ENCODE results near the gene ZZZ3.
"Not testable (repeated sequence)": the region's sequence is repeated elsewhere in the genome, so short reads cannot be mapped to it uniquely, and the experiment has no call there.

Gene ZZZ3

DNA sequence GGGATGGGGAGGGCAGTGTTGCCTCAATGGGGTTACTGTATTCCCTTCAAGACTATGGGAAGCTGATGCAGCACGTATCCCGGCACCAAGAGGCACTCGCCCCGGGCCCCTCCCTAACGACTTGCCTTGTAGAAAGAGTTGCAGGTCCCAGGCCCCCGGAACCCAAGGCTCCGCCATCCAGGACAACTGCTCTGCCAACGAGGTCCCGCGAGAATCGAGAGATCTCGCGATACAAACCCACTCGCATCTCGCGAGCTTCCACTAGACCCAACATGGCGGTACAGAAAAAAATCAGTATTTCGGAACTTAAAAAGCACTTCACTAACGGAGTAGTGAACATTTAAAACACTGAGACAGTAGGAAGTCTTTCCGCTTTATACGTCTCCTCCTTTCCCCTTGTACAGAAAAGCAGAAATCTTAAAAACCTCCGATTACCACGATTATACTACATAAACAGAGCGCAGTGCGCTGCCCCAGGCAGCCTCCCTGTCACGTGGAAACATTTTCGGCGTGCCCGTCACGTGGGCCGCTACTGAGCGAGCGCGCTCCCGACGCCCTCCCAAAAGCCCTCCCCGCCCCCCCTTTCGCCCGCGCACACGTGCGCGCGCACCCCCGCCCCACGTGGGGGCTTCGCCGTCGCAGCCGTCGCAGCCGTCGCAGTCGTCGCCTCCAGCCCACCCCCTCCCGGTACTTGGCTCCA is at the start of gene ZZZ3:
ZZZ3 (minus strand) TSS at position 199 of the 700 bp plus-strand sequence. CDS start 49,304 bp downstream, outside the sequence.
- DNase-seq (ENCODE audit: extremely low spot score, insufficient read length, low read depth), result peak; percentile 79
- FAIRE-seq, result peak; percentile 94

DNA sequence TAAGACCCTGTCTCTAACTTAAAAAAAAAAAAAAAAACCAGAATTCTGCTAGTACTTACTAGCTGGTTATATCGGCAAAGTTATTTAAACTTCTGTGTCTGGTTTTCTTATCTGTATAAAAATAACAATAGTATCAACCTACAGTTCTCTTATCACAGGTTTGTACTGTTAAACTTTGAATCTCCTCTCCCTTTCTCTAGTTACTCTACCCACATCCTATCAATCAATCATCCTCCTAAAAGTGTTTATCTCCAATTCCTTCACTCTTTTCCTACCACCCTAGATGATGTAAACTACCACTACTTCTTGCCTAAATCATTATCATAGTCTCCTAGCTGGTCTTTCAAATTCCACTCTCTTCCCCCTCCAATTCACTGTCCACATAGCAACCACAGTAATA is 49.6 kb upstream of the ZZZ3 start:
- no peak for FAIRE-seq
- DNase-seq (ENCODE audit: extremely low spot score, insufficient read length, low read depth), result no peak

DNA sequence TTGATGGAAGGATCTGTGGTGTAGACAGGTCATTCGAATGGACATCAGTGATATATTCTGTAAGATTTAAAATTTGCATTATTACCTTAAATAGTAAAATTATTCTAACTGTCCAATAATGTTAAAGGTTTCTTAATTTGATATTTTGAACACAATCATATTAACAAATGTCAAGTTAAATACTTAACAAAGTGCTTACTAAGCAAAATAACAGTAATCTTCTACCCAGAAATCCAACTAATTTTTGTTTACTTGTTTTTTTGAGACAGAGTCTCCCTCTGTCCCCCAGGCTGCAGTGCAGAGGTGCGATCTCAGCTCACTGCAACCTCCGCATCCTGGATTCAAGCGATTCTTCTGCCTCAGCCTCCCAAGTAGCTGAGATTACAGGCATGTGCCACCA is 43.2 kb upstream of the ZZZ3 start:
- FAIRE-seq, result no peak
- DNase-seq (ENCODE audit: extremely low spot score, insufficient read length, low read depth), result no peak

- FAIRE-seq, result no peak
- DNase-seq (ENCODE audit: extremely low spot score, insufficient read length, low read depth), result no peak
Observed at GRCh38 chr1:77718181-77718580, 35.7 kb upstream of the ZZZ3 start.

DNA sequence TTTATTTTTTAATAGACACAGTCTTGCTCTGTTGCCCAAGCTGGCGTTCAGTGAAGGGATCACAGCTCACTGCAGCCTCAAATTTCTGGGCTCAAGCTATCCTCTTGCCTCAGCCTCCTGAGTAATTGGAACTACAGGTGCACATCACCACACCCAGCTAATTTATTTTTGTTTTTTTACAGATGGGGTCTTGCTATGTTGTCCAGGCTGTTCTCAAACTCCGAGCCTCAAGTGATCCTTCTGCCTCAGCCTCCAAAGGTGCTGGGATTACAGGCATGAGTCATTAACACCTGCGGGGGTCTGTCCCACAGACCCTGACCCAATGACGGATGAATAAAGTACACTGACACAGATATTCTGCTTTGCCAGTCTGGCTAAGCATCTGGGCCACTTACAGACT is 33.6 kb upstream of the ZZZ3 start:
- peak; percentile 18 for FAIRE-seq

DNA sequence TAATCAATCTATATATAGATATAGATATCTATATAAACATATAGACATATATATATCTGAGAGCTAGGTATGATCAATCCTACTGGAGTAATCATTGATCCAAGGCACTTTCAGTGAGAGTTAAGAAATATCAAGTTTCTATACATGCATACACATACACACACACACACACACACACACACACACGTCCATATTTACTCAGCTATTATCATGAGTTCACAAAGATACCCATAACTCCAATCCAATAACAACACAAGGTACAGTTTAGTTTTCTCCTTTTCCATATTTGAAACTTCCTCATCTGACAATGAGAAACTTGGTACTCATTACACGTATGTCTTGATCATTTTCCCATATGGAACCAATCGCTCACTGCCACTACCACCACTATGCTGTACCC is 27.3 kb upstream of the ZZZ3 start:
- DNase-seq (ENCODE audit: extremely low spot score, insufficient read length, low read depth) (no peak), FAIRE-seq (no peak)

More for the DNA sequence above, 33.6 kb upstream of the ZZZ3 start:
- DNase-seq (ENCODE audit: extremely low spot score, insufficient read length, low read depth), result no peak

DNA sequence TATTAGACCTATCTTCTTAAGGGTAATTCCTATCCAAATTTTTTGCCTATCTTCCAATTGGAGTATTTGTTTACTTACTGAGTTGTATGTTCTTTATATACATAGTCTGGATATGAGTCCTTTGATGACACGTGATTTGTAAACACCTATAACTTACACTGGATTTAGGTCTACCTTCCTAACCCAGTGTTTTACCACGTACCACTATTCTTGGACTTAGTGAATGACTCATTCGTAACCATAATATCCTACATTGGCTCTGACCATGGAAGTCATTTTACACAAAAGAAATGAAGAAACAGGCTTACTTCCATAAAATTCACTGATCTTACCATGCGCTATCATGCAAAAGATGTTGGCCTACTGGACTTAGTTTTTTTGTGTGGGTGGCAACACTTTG is 23.9 kb upstream of the ZZZ3 start:
- DNase-seq (ENCODE audit: extremely low spot score, insufficient read length, low read depth) (no peak), FAIRE-seq (no peak)

DNA sequence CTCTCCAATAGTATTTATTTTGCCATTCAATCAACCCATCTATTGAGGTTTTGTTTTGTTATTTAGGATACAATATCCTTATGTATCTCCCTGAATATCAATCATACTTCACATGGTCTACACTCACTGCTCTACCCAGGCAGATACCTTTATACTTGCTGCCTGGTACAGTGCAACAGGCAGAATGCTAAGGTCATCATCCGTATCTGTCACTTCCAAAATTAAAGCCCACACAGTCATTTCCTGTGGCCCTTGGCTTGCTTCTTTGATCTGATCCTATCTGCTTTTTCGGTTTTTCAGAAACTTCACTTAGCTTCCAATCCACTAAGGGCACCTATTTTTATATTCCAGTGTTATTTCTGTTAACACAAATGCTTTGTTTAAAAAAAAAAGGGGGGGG is 22.3 kb upstream of the ZZZ3 start:
- FAIRE-seq (no peak), DNase-seq (ENCODE audit: extremely low spot score, insufficient read length, low read depth) (no peak)

GRCh38 chr1:77699673-77700072 is 17.2 kb upstream of the ZZZ3 start:
- not testable (repeated sequence) for FAIRE-seq; DNase-seq (ENCODE audit: extremely low spot score, insufficient read length, low read depth)

GRCh38 chr1:77697441-77697840 is 15.0 kb upstream of the ZZZ3 start:
- no peak for DNase-seq (ENCODE audit: extremely low spot score, insufficient read length, low read depth)
- no peak for FAIRE-seq

DNA sequence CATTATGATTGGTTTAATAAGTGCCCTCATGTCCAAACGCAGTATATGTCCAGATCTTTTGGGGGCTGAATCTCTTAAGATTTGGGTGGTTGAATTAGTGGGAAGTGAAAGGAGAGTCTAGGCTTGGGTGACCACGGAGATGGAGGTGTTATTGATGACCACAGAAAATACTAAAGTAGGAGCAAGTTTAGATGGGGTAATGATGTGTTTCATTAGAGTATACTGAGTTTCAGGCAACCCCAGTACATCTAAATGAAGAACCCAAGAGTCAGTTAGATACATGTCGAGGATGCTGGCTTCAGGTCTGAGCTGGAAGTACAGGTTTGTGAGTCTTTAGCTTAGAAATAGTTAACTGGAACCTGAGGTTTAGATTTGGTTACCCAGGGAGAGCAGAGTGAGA is 6.5 kb upstream of the ZZZ3 start:
- FAIRE-seq (no peak), DNase-seq (ENCODE audit: extremely low spot score, insufficient read length, low read depth) (no peak)

DNA sequence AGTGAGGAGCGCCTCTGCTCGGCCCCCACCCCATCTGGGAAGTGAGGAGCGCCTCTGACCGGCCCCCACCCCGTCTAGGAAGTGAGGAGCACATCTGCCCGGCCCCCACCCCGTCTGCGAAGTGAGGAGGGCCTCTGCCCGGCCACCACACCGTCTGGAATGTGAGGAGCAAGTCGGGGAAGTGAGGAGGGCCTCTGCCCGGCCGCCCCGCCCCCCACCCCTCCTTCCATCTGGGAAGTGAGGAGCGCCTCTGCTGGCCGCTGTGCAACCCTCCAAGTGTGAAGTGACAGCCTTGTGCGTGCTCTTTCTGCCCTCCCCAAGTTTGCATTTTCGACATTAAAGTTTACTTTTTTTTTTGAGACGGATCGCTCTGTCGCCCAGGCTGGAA is 5.1 kb upstream of the ZZZ3 start:
- FAIRE-seq (no peak), DNase-seq (ENCODE audit: extremely low spot score, insufficient read length, low read depth) (no peak)

GRCh38 chr1:77686796-77687518 is 4.5 kb upstream of the ZZZ3 start:
- no peak for DNase-seq (ENCODE audit: extremely low spot score, insufficient read length, low read depth)
- FAIRE-seq, result no peak

DNA sequence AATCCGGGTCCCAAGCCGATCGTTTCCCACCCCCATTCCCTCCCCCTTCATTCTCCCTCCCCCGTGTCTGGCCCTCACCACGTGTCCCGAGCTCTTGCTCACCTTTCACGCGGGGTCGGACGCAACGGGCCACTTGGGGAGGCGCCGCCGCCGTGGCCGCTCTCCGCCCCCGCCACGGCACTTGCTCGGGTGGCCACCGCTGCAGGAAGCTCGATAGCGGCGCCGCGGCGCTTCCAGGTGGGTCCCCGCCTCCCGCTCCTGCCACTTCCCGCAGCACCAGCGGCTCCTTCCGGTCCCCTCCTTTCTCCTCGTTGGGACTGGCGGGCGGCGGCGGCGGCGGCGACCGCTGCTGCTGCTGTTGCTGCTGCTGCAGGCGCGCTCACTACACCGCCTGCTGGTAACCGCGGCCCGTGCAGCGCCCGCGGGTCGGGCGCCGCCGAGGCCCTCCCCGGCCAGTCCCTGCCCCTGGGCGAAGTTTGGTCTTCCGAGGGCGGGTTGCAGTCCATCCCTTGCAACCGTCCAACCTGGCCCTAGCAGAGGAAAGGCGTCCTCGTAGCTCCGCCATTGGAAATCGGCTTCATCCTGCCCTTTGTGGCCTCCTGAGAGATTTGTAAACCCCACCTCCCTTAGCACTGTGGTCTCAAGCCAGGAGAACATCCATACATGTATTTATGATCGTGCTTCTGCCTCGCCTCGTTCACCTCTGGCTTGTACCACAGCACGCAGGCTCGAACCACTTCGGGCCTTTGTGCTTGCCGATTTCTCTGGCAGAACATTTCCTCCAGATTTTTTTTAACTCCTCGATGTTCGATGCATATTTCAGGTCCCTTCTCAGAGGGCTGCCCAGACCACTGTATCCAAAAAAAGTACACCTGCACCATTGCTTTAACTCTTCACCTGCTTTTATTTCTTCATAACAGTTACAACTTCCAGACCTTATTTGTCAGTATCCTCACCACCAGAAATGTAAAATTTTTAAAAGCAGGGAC is 996 bp upstream of the ZZZ3 start:
- DNase-seq (ENCODE audit: extremely low spot score, insufficient read length, low read depth), result peak; percentile 72
- FAIRE-seq, result peak; percentile 78

DNA sequence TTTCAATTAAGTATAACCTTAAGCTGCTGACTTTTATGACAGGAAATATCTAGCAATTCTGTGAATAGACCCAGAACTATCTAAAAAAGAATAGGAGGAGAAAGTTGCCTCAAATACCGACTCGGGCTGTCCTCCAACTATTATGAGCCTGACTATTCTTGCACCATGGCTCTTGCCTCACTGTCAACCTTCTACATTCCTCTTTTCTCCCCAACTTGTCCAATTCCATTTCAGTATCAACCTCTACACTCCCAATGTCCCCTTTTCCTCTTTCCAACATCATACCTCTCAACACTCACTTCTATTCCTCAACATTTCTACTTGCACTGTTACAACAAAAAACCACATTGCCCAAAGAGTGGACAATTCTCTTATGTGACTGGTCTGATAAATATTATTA is 2.3 kb downstream of the ZZZ3 start:
- DNase-seq (ENCODE audit: extremely low spot score, insufficient read length, low read depth) (no peak), FAIRE-seq (no peak)

DNA sequence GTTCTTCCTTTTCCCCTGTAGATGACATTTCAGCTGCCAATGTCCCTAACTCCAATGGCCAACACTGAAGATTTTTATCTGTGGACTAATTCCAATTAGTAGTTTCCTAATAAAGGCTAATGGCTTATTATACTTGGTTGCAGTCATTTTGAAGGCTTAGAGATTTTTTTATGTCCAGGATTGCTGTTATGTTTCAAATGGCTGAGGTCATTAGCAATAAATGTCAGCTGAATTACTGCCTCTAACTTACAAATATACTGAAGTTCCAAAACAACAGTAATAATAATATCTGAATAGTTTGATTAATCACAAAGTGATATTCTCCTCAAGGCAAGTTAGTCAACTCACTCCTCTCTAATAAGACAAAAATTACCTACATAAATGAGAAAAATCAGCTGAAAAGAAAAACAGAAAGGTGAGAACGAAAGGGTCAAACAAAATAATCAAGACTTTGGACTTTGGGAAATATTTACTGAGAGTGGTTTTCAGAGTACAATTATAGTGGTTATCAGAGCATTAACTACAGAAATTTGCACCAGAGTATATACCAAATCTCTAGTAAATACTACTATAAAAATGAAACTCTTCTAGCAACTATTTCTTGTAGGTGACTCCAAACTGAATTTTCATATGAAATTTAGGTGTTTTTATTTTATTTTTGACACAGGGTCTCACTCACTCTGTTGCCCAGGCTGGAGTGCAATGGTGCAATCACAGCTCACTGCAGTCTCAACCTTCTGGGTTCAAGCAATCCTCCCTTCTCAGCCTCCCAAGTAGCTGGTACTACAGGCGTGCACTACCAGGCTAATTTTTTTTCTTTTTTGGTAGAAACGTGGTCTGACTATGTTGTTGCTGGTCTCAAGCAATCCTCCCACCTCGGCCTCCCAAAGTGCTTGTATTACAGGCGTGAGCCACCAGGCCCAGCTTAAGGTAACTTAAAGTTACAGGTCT is 3.5 kb downstream of the ZZZ3 start:
- no peak for DNase-seq (ENCODE audit: extremely low spot score, insufficient read length, low read depth)
- FAIRE-seq, result no peak

DNA sequence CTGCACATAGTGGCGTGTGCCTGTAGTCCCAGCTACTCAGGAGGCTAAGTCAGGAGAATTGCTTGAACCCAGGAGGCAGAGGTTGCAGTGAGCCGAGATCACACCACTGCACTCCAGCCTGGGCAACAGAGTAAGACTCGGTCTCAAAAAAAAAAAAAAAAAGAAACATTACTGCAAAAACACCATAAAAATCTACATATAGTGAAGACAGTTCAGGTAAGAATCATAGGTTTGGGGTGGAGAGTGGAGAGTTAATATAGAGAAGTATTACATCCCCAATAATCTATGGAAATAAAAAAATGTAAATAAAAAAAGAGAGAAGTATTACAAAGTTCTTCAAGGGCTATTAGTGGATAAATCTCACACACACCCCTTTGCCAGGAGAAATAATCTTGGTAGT is 7.7 kb downstream of the ZZZ3 start:
- FAIRE-seq; DNase-seq (ENCODE audit: extremely low spot score, insufficient read length, low read depth): not testable (repeated sequence)

- DNase-seq (ENCODE audit: extremely low spot score, insufficient read length, low read depth), result no peak
- FAIRE-seq, result no peak
Observed at GRCh38 chr1:77673716-77674355, 8.6 kb downstream of the ZZZ3 start.

DNA sequence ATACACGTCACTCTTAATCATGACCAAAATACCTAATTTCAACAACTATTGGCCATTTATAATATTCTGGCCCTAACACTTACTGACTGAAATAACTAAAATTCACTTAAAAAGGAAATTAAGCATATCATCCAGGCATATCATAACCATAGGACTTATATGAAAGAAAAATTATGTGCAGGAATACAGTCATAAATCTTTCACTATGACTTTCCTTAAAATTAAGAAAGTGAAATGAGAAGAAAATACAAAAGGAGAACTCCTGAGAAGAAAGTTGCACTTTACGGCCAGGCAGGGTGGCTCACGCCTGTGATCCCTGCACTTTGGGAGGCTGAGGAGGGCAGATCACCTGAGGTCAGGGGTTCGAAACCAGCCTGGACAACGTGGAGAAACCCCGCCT is 9.4 kb downstream of the ZZZ3 start:
- no peak for FAIRE-seq
- no peak for DNase-seq (ENCODE audit: extremely low spot score, insufficient read length, low read depth)

Data from GM18507 (cell line).